ENCODE data around the gene RNASEH1.
A peak's percentile ranks its signal among the peaks of the same experiment; 100 is the strongest.

The RNASEH1 gene

DNA sequence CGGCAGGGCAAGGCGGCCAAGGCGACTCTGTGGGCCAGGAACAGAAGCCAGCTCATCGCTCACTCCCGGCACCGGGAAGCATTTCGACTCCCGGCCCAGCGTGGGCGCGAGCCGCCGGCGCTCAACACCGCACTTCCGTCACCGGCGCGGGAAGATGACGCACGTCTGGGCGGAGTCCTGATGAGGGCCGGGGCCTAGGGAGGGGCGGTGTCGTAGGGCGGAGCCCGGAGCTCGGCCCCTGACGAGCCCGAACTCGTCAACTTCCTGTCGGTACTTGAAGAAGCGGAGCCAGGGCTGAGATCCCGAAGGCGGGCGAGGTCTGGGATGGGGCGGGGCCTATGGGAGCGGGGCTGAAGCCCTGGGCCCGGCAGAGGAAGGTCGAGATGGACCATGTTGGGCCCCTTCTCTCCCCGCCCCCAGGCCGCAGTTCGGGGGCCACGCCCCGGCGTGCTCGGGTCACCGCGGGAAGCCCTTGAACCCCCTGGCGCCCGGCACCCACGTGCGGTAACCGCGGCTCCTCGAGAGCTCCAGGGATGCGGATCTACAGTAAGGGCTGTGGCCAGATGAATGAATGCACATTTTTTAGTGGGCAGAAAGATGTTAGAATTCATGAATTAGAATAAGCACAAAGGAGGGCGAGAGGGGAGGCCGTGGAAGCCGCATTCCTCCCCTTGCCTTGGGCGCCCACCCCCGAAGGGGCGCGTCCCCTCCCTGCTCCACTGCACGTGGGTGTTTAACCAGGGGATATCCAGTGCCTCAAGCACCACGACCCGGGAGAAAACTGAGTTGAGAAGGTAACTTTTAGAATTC, at the start of gene RNASEH1:
RNASEH1 (minus strand) TSS at position 129 of the 810 bp plus-strand sequence; CDS start at position 56, 73 bp downstream.
- peak; percentile 99 for DNase-seq (ENCODE audit: low read depth)

- no peak for DNase-seq (ENCODE audit: low read depth)
Measured at GRCh38 chr2:3606370-3607201, 48.5 kb upstream of the RNASEH1 start.

- no peak for DNase-seq (ENCODE audit: low read depth)
Measured at GRCh38 chr2:3606028-3606369, 47.9 kb upstream of the RNASEH1 start.

DNA sequence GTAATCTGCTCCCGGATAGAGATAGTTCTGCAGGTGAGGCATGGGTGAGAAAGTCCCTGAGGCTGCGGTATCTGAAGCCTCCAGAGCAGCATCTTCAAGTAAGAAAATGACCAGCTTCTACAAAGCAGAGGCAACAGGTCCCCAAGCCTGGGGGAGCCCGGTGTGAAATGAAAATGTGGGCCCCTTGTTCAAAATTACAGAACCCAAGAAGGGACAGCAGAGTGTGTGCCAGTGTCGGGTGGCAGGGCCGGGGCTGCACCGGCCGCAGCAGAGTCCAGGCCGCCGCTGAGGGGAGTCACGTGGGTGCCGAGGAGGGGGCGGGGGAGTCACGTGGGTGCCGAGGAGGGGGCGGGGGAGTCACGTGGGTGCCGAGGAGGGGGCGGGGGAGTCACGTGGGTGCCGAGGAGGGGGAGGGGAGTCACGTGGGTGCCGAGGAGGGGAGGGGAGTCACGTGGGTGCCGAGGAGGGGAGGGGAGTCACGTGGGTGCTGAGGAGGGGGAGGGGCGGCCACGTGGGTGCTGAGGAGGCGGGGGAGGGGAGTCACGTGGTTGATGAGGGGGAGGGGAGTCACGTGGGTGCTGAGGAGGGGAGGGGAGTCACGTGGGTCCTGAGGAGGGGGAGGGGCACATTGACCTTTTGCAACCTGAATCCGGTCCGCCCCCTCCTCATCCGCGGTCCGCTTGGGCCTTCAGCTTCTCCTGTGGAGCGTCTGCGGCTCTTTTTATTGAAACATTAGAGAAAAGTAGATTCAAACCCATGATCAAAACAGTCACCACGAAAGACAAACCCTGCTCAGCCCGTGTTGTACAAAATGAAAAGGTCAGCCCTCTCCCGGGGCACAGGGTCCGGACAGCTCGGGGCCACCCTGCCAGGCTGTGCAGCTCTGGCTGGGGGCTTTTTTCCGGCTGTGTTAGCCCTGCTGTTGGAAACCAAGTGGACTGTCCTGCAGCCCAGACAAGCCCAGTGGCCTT, 47.1 kb upstream of the RNASEH1 start:
- no peak for DNase-seq (ENCODE audit: low read depth)

DNA sequence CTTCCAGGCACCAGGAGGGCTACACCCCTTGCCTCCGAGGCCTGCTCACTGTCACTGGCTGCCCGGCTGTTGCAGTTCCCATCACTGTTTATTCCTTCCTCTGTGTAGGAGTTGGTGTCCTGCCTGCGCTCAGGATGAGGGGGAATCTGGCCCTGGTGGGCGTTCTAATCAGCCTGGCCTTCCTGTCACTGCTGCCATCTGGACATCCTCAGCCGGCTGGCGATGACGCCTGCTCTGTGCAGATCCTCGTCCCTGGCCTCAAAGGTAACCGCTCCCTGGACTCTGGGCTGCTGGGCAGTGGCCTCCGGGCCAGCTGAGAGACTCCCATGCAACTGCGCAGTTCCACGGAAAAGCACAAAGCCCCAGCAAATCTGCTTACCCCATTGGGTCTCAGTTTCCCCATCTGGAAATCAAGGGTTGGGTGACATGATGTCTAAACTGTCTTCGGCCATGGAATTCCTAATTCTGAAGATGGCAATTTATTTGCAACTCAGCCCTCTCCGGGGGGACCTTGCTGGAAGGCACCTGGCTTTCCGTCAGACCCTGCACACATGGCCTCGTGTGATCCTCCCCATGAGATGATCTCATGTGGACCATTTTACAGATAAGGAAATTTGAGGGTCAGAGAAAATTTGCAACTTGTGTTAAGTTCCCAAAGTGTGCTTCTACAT, 46.2 kb upstream of the RNASEH1 start:
- DNase-seq (ENCODE audit: low read depth) = no peak

- DNase-seq (ENCODE audit: low read depth) = no peak
Measured at GRCh38 chr2:3603536-3604206, 45.5 kb upstream of the RNASEH1 start.

- DNase-seq (ENCODE audit: low read depth) = no peak
Measured at GRCh38 chr2:3602553-3603339, 44.6 kb upstream of the RNASEH1 start.

- DNase-seq (ENCODE audit: low read depth) = no peak
Measured at GRCh38 chr2:3601561-3602271, 43.6 kb upstream of the RNASEH1 start.

DNA sequence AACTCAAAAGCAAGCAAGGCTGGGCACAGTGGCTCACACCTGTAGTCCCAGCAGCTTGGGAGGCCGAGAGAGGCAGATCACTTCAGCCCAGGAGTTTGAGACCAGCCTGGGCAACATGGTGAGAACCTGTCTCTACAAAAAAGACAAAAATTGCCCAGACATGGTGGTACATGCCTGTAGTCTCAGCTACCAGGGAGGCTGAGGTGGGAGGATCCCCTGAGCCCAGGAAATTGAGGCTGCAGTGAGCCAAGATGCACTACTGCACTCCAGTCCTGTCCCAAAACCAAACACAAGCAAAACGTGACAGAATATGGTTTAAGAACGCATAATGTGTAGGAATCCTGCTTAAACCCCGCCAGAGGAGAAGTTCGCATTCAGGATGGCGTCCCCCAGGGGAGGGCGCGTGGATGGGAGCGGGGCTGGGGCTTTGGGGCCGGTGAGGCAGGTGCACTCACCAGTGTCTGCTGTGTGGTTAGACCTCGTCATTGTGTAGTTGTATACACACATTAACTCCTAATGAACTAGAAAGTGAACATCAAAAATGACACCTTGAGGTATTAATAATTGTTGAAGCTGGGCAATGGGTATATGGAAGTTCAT, 42.2 kb upstream of the RNASEH1 start:
- no peak for DNase-seq (ENCODE audit: low read depth)

- no peak for DNase-seq (ENCODE audit: low read depth)
Measured at GRCh38 chr2:3598912-3599854, 41.0 kb upstream of the RNASEH1 start.

DNA sequence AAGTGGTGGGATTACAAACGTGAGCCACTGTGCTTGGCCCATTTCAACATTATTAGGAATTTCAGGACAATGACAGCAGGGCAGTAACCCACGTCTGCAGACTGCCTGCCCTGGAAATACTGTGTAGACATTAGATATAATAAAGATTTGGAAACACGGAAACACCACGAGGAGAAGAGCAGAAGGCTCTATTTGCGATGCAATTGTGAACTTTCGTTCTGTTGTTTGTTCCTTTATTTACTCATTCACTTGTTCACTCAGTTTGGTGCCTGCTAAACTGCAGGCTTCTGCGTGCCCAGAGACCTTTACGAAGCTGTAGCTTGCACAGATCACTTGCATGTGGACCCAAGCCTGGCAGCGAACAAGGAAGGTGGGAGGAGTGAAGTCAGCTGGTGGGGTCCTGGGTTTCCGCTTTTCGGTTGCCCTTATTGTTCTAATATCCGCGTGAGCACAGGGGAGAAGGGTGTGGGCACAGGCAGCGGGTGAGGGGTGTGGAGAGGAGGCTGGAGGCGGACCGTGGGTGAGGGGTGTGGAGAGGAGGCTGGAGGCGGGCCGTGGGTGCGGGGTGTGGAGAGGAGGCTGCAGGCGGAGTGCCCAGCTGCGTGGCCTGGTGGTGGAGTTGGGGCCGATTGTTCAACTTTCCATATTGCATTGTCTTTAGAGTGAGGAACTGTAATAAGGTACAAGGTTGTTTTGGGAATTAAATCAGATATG, 40.2 kb upstream of the RNASEH1 start:
- no peak for DNase-seq (ENCODE audit: low read depth)

DNA sequence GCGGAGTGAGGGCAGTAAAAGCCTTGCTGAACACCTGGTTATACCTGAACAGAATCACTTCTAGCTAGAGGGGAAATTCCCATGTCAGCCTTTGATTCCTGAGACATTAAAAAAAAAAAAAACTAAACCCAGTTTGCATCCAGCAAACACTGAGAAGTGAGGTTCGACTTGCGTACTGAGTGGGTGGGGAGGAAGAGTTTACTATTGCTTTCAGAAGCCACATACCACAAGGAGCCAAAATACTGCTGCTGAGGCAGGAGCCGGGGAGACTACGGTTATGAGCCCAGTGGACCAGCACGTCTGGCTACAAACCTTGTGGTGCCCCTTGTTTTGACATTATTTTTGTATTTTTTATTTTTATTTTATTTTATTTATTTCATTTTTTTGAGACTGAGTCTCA, 39.4 kb upstream of the RNASEH1 start:
- DNase-seq (ENCODE audit: low read depth) = no peak

DNA sequence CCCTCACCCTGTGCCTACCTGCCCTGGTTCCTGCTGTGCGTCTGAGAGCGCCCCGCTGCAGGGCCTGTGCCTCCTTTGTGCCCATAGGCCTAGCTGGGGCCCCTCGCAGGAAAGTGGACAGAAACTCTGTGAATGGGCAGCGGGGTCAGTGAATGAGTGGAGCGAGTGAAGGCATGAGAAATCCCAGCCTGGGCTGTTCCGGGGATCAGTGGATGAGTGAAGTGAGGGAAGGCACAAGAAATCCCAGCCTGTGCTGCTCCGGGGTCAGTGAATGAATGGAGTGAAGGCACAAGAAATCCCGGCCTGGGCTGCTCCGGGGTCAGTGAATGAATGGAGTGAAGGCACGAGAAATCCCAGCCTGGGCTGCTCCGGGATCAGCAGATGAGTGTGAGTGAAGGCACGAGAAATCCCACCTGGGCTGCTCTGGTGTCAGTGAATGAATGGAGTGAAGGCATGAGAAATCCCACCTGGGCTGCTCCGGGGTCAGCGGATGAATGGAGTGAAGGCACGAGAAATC, 38.8 kb upstream of the RNASEH1 start:
- DNase-seq (ENCODE audit: low read depth) = no peak

DNA sequence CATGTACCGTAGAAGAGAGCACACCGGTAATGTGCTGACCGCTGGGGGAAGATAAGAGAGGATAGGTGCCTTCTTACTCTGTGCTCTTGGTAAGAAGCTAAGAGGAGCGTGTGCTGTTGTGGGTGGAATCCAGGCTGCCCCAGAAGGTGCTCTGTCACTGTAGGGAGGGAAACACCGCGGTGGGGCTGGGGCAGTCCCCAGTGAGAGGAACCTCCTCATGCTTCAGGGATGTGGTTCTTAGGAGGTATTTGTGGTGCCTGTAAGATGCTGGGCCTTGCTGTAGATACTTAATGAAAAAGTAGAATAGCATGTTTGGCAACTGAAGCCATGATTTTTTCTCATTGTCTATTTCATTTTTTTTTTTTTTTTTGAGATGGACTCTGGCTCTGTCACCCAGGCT, 37.9 kb upstream of the RNASEH1 start:
- no peak for DNase-seq (ENCODE audit: low read depth)

- DNase-seq (ENCODE audit: low read depth) = no peak
Measured at GRCh38 chr2:3595404-3595803, 37.3 kb upstream of the RNASEH1 start.

- DNase-seq (ENCODE audit: low read depth) = peak; percentile 61
Measured at GRCh38 chr2:3594493-3595281, 36.6 kb upstream of the RNASEH1 start, which contains the start of gene COLEC11. Gene COLEC11 (plus strand): TSS chr2:3595112. CDS start chr2:3604341, 9,229 bp downstream.

Data from EH (cell line).